HG03432 (cell line): ENCODE measurements around the gene STK24.

Experiments used
- ATAC-seq: cut with Tn5 transposase; IDR thresholded peaks from one replicate; pipeline ENCODE4 v1.9.1; 2021; ENCODE audit warnings: mild to moderate bottlenecking, moderate library complexity; ENCODE audit not compliant: unreplicated experiment

STK24 gene

DNA sequence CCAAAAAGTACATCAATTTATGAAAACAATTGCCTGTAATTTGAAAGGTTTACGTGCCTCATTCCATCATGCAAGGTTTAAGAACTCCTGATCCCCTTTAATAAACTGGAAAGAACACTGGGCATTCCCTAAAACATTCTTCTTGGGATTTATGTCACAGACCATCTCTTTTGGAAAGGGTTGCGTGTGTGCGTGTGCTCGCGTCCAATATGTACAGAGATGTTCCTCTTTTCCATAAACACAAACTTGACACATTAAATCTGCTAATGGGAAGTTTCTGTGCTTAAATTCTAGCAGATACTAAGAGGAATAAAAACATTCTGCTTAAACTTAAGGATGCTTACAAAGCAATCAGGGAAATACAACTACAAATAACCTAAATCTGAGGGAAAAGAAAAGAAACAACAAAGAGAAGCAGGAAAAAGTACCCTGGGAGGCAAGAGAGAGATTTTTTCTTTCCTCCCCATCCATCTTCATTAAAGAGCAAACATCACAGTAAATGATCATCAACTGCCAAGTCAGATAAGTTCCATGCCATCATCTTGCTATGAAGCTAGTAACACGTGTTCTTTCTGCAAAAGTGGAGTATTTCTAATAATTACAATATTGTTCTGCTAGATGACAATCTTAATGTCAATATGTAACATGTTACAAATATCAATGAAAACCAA, 83.7 kb downstream of the STK24 start:
- ATAC-seq, result no peak

GRCh38 chr13:98492335-98493041, 84.4 kb downstream of the STK24 start:
- ATAC-seq, result no peak

- ATAC-seq, result no peak
Measured at GRCh38 chr13:98490866-98491265, 86.0 kb downstream of the STK24 start.

GRCh38 chr13:98490195-98490836, 86.6 kb downstream of the STK24 start:
- no peak for ATAC-seq

GRCh38 chr13:98489446-98490194, 87.3 kb downstream of the STK24 start:
- ATAC-seq, result no peak

GRCh38 chr13:98488736-98489135, 88.2 kb downstream of the STK24 start:
- ATAC-seq, result peak; percentile 31

DNA sequence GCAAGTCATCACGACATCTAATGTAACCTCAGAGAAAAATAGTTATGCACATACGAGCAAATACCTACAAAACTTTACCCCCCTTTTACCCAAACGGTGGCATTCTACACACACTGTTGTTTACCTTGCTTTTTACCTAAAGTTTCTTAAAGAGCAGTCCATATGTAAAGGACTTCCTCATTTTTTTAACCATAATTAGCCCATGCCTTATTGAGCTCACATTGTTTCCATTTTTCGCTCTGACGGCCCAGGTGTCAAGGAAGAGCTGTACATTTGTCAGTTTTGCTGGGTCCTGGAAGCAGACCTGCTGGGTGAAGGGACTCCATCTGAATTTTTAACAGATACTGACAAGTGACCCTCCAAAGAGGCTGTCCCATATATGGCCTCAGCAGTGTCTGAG, 89.4 kb downstream of the STK24 start:
- ATAC-seq, result peak; percentile 29

- no peak for ATAC-seq
Measured at GRCh38 chr13:98487016-98487415, 89.9 kb downstream of the STK24 start.

DNA sequence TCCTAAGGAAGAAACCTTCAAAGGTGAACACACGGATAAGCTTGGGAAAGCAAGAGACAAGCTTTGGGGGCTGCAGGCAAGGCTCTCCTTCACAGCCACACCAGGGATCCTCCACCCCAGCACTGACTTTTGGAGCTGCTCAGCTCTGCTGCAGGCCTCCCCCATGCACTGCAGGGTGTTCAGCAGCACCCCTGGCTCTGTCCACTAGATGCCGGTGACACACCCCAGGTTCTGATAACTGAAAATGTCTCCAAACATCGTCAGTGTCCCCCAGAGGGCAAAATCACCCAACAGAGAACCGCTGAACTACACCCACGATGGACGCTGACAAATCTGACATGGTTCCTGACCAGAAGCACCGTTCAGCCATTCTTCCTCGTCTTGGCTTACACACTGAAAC, 90.5 kb downstream of the STK24 start:
- ATAC-seq, result no peak

- no peak for ATAC-seq
Measured at GRCh38 chr13:98485561-98485960, 91.3 kb downstream of the STK24 start.

DNA sequence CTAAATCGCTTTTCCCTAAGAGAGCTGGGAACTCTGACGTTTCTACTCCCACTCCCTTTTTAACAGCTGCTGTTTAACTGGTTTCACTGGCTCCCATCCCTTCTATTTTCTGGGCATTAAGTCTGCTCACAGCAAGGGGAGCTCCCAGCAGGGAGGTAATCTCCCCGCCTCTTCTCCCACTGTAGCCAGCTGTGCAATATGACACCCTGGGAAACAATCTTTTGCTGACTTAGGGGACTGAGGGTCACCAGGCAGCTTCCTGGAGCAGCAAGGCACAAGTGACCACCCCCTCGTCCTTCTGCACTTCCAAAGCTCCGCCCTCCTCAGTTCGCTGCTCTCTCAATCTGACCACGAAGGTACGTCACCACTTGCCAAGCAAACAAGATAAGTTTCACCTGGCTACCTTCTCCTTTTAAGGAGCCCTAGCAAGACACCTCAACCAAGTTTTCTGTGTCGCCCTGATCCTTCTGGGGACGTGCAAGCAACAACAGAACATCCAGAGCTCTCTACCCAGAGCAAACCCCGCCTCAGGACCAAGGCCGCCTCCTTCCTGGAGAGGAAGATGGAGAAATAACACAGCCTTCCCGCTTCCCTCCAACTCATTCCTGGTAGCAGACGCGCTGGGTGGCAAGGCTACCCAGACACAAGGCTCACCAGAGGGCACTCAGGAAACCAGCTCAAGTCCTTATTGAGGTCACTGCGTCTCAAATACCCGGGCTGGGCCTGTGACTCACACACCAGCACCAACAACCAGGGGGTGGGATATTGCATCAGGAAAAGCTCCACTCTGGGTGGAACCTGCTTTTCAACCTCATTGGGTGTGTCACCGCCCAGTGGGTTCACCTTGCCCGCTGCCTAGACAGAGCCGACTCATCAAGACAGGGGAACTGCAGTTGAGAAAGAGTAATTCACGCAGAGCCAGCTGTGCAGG, 92.4 kb downstream of the STK24 start:
- peak; percentile 52 for ATAC-seq

- no peak for ATAC-seq
Measured at GRCh38 chr13:98483601-98484288, 93.2 kb downstream of the STK24 start.

DNA sequence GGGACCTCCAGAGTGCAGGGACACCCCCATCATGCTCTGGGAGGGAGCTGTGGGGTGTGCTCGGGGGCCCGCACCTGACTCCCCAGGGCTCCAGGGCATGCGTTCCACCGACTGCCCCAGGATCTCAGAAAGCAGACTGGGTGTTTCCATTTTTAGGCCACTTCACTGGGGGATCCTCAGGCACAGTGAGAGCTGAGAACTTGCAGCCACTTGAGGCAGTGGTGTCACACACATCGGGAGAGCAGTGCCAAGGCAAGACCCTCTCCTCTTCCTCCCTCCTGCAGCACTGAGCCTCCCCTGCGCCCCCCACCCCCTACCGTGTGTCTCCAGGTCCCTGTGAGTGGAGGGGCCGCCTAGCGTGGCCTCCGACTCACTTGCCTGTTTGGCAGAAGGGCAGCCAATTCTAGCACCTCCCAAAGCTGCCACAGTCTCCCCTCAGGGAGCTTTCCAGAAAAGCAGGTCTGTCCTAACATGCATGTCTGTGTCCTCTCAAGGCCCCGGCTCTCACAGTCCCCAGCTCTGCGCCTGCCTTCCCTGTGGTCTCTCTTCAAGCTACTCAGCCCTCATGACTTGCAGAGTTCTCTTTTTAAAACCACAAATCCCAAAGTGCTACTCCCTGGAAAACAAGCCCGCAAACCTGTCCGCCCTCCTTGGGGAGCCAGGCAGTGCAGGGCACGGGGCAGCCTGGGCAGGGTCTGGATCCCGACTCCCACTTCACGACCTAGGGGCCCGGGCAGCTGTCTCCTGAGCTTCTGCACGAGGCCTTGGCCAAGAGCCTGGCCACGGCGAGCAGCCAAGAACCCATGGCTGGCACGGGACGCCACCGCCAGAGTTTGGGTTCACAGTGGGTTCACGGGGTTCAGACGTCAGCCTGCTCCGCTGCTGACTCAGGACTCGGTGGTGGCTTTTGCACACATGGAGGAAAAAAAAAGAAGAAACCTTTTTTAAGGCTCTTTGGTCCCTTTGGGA, 94.1 kb downstream of the STK24 start:
- ATAC-seq, result peak; percentile 24

GRCh38 chr13:98480915-98481877, 95.7 kb downstream of the STK24 start:
- ATAC-seq, result no peak

GRCh38 chr13:98479496-98480003, 97.4 kb downstream of the STK24 start:
- ATAC-seq, result no peak

DNA sequence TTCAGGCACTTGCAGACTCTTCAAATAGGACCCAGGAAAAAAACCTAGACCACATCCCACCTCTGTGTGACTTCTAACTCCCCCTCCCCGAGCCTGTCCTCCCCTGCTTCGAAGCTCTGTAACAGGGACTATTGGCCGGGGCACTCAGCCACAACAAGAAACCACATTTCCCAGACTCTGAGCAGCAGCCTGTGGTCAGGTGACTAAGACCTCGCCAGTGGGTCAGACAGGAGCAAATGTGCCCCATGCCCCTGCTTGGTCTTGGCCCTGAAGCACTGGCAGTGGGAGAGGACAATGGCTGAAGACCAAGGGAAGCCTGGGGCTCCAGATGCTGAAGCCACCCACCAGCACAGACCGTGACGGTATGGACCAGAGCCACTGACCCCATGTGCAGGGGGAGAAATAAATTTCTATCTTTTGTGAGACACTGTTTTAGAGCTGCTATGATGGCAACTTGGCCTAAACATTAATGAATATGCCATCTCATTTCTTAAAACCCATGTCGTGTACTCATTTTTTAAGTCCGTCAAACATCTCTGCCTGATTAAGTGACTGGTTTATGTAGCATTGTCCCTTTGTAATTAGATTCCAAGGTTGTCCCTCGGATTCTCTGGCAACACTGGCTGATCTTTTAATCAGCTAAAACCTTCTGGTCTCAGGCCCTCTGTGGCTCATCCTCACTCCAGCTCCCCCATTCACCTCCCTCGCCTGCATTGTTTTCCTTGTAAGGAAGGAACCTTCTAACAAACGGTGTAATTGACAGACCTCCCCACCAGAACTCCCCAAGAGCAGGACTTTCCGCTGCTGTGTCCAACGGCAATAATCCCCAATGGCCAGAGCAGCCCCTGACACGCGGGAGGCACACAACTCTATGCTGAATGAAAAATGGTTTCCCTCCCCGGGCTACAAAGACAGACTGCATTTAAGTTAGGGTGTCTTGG, 98.4 kb downstream of the STK24 start:
- ATAC-seq, result peak; percentile 45
